HFFc6 (cell line): ENCODE data around the gene CSN1S1. TPM values are rescaled to one million over a fixed set of nuclear protein-coding genes. Genes with fewer than 3 reads are reported as not detected.

Experiments
- DNase-seq: peaks from one replicate; pipeline ENCODE4 v3.0.0-alpha.2; 2018
- H3K27ac Mint-ChIP-seq: 2 replicates; pipeline ENCODE4 v1.8.0; 2020; ENCODE audit warnings: mild to moderate bottlenecking, mixed read lengths
- H3K27me3 Mint-ChIP-seq: 2 replicates; pipeline ENCODE4 v1.8.0; 2021; ENCODE audit warnings: mild to moderate bottlenecking, moderate library complexity, mixed read lengths; ENCODE audit not compliant: insufficient read depth
- H3K36me3 Mint-ChIP-seq: 2 replicates; pipeline ENCODE4 v1.8.0; 2021; ENCODE audit warnings: low read depth, mixed read lengths
- H3K4me1 Mint-ChIP-seq: 2 replicates; pipeline ENCODE4 v1.8.0; 2020; ENCODE audit warnings: low read depth, mixed read lengths
- H3K4me3 Mint-ChIP-seq: 2 replicates; pipeline ENCODE4 v1.8.0; 2020; ENCODE audit warnings: mild to moderate bottlenecking, moderate library complexity, mixed read lengths
- H3K9me3 Mint-ChIP-seq: 2 replicates; pipeline ENCODE4 v1.8.0; 2020; ENCODE audit warnings: mild to moderate bottlenecking, mixed read lengths
- total RNA-seq, 6 experiments: library from RNA; stranded (reverse); fragmentation: NEBNext Ultra II Directional; extraction: Animal tissue kit (Norgen Biotek cat#: 25700); gene quantifications; 2 replicates in 1 of 6; 3 replicates in 5 of 6; pipeline ENCODE4 v1.2.3, GENCODE V29; 2021
- TF ChIP-seq, protein P1 (sequence below): fragments of 200-600 bp; sonication (generic); IDR thresholded peaks from 2 replicates; pipeline ENCODE4 v1.5.0; 2021; ENCODE audit warnings: antibody characterized with exemption, mild to moderate bottlenecking

The CSN1S1 gene
- total RNA-seq, 6 experiments from 2014 or later = not detected

DNA sequence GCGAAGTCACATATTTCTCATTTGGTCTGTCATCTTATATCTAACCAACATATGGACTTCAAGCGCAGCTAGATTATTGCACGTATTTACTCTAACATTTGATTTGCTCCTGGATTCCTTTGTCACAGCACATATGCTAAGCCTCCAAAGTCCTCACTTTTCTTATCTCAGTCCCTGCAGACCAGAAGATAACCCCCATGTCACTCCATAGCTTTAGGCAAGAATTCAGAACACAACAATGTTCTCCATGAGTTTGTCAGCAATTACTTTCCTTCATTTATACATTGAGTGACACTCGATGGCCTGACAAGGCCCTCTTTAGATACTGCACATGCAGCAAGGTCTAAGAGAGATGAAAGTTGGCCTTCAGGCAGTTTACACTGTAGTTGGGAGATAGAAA lies 60.1 kb downstream of the CSN1S1 start:
- no peak for DNase-seq
- TF ChIP-seq, protein P1, sequence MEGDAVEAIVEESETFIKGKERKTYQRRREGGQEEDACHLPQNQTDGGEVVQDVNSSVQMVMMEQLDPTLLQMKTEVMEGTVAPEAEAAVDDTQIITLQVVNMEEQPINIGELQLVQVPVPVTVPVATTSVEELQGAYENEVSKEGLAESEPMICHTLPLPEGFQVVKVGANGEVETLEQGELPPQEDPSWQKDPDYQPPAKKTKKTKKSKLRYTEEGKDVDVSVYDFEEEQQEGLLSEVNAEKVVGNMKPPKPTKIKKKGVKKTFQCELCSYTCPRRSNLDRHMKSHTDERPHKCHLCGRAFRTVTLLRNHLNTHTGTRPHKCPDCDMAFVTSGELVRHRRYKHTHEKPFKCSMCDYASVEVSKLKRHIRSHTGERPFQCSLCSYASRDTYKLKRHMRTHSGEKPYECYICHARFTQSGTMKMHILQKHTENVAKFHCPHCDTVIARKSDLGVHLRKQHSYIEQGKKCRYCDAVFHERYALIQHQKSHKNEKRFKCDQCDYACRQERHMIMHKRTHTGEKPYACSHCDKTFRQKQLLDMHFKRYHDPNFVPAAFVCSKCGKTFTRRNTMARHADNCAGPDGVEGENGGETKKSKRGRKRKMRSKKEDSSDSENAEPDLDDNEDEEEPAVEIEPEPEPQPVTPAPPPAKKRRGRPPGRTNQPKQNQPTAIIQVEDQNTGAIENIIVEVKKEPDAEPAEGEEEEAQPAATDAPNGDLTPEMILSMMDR = no peak
- Mint-ChIP-seq H3K9me3 (peaks cover 19% of the 10 kb centered on the region), H3K36me3 (no peaks in the 10 kb centered on the region), H3K4me3 (no peak overlapping the region), H3K27me3 (no peaks in the 10 kb centered on the region), H3K4me1 (no peaks in the 10 kb centered on the region), H3K27ac (no peak overlapping the region)

DNA sequence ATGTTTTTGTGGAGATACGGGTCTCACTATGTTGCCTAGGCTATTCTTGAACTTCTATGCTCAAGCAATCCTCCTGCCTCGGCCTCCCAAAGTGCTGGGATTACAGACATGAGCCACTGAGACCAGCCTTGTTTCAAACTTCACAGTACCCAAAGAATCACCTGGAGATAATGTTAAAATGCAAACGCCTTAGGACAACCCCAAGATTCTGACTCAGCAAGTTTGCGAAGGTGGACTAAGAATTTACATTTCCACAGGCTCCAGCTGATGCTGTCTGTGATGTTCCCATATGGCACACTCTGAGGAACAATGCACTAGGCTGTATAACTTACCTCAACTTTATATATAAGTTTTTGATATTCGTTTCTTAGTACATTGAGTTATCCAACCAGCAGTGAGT lies 63.9 kb downstream of the CSN1S1 start:
- Mint-ChIP-seq H3K27ac (no peak overlapping the region), H3K27me3 (no peaks in the 10 kb centered on the region), H3K4me1 (no peaks in the 10 kb centered on the region), H3K36me3 (no peaks in the 10 kb centered on the region), H3K9me3 (peaks cover 21% of the 10 kb centered on the region), H3K4me3 (no peak overlapping the region)
- TF ChIP-seq, protein P1 = no peak
- no peak for DNase-seq

DNA sequence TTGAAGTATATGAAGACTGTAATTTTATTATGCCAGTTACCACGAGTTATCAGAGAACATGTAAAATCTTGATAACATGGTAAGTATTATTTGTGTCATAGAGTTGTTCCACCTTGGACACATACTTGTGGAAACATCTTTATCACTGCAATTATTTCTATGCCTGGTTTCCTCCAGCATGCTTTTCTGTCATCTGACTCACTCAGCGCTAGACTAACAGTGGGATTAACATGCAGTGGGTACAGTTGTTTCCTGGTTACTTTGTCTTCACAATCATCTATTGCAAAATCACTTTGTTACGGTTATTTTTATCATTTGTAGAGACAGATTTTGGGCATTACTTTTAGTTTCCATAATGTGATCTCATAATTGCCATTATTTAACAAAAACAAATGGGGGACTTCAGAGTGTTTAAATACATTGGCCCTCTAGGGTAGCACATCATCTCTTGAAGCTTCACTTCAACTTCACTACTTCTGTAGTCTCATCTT lies 64.7 kb downstream of the CSN1S1 start, which contains the start of gene STATH:
Gene STATH (plus strand): TSS at position 441 of the 491 bp plus-strand sequence. CDS start 2,472 bp downstream, outside the sequence.
- H3K27me3 Mint-ChIP-seq = no peaks in the 10 kb centered on the region
- no peaks in the 10 kb centered on the region for H3K4me1 Mint-ChIP-seq
- no peak within 1 kb of the TSS for H3K27ac Mint-ChIP-seq
- no peak for DNase-seq
- H3K4me3 Mint-ChIP-seq = no peak within 1 kb of the TSS
- peaks cover 21% of the 10 kb centered on the region for H3K9me3 Mint-ChIP-seq
- TF ChIP-seq, protein P1 = no peak
- no peaks in the 10 kb centered on the region for H3K36me3 Mint-ChIP-seq

Other genes starting within 250 kb of the CSN1S1 start
- gene SULT1B1, start 170.4 kb upstream of the CSN1S1 start, total RNA-seq = under 1 TPM in 1 of 6 experiments, not detected in 5; 0.02 TPM
- gene SULT1E1, start 70.9 kb upstream of the CSN1S1 start, total RNA-seq = not detected
- gene CSN2, start 34.7 kb downstream of the CSN1S1 start, total RNA-seq = not detected
- not detected for gene STATH, start 64.9 kb downstream of the CSN1S1 start, total RNA-seq
- not detected for gene HTN3, start 97.4 kb downstream of the CSN1S1 start, total RNA-seq
- not detected for gene HTN1, start 119.4 kb downstream of the CSN1S1 start, total RNA-seq
- gene PRR27, start 223.2 kb downstream of the CSN1S1 start, total RNA-seq = not detected